Thoracic aorta (tissue), 2 donors: Measurements from ENCODE around the gene MAX. TPM values are rescaled to one million over a fixed set of nuclear protein-coding genes. Genes with fewer than 3 reads are reported as not detected.
"Not testable (repeated sequence)": the region's sequence is repeated elsewhere in the genome, so short reads cannot be mapped to it uniquely, and the experiment has no call there.

ENCODE experiments used
- ATAC-seq: fragments of 150-250 bp; one replicate; pipeline ENCODE4 v1.8.0; 2017; ENCODE audit warnings: low read depth; ENCODE audit not compliant: insufficient number of reproducible peaks, low FRiP score
- DNase-seq: peaks from one replicate; pipeline ENCODE4 v3.0.0-alpha.2; 2020; ENCODE audit warnings: low spot score
- H3K27ac ChIP-seq, 2 donors: fragments of 200-600 bp; sonication (generic); 1 replicate in 1 of 2; 2 replicates in 1 of 2; pipeline ENCODE4 v1.5.1; 2016; ENCODE audit warnings: mild to moderate bottlenecking in 2 of 2, moderate library complexity in 2 of 2
- H3K27me3 ChIP-seq: fragments of 200-600 bp; sonication (generic); replicated peaks from 2 replicates; pipeline ENCODE4 v1.6.0; 2016; ENCODE audit warnings: mild to moderate bottlenecking; ENCODE audit not compliant: insufficient read depth
- H3K36me3 ChIP-seq: fragments of 200-600 bp; sonication (generic); one replicate; pipeline ENCODE4 v1.5.1; 2016
- H3K4me1 ChIP-seq, 2 donors: fragments of 200-600 bp; sonication (generic); 1 replicate in 1 of 2; 2 replicates in 1 of 2; pipeline versions ENCODE4 v1.5.1 to v1.6.0; 2016; ENCODE audit warnings: low read depth in 2 of 2, mild to moderate bottlenecking in 1 of 2; ENCODE audit not compliant: control insufficient read depth in 1 of 2
- H3K4me3 ChIP-seq: fragments of 200-600 bp; sonication (generic); 2 replicates; pipeline ENCODE4 v1.5.1; 2016; ENCODE audit warnings: mild to moderate bottlenecking
- H3K9me3 ChIP-seq: fragments of 200-600 bp; sonication (generic); 2 replicates; pipeline ENCODE4 v1.5.1; 2016
- CTCF ChIP-seq: fragments of 200-600 bp; sonication (generic); IDR thresholded peaks from one replicate; pipeline ENCODE4 v1.5.1; 2019; ENCODE audit warnings: antibody characterized with exemption
- total RNA-seq, 2 donors: library from RNA; depleted of rRNA; stranded (reverse); fragments of >200 nt; gene quantifications; one replicate each; pipeline versions ENCODE4 v1.1.0 to v1.2.3, GENCODE V29; 2016

Gene MAX
- total RNA-seq, 2 donors from 2014 or later: 33.2 to 52.8 TPM

DNA sequence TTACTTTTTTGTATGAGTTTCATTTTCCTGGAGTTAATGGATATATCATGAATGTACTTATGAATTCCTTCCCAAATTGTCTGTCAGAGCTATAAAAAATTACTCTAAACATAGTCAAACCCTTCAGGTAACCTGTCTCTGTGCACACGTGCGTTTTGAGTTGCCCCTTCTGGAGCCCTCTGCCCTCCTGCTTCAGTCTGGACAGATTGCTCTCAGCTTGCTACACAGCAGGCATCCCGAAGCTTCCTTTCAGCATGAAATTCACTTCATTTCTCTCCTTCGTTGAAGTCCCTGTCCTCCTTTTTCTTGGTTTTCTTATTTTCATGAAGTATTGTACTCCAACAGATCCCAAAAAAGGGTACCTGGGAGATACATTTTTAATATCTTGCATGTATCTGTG is 68.3 kb downstream of the MAX start:
- no peaks in the 10 kb centered on the region for H3K27me3 ChIP-seq
- no peak overlapping the region for H3K27ac ChIP-seq
- no peaks in the 10 kb centered on the region for H3K9me3 ChIP-seq
- peaks cover 6% of the 10 kb centered on the region for H3K36me3 ChIP-seq
- ATAC-seq (no peak), DNase-seq (no peak)
- no peak overlapping the region for H3K4me3 ChIP-seq
- no peak for TF ChIP-seq CTCF
- H3K4me1 ChIP-seq: peaks cover 0 to 10% of the 10 kb centered on the region in 2 donors

DNA sequence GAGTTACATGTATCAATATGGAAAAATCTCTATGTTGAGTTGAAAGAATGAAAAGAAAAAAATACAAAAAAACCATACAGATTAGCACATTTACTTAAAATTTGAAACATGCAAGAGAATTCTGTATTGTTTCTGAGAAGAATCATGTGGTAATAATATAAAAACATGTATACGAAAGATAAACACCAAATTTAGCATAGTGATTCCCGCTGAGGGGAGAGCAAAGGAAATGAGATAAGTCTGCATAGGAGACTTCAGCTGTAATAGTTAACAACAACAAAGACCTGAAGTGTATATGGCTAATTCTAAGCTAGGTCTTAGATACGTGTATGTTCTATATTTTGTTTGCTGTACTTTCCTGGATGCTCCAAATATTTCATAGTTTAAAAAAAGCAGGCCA is 69.1 kb downstream of the MAX start:
- no peak for ATAC-seq
- Histone ChIP-seq H3K4me1 (peaks cover 0 to 10% of the 10 kb centered on the region in 2 donors), H3K27ac (no peak overlapping the region), H3K9me3 (no peaks in the 10 kb centered on the region), H3K4me3 (no peak overlapping the region), H3K36me3 (peaks cover 10% of the 10 kb centered on the region), H3K27me3 (no peaks in the 10 kb centered on the region)
- DNase-seq: no peak
- no peak for TF ChIP-seq CTCF

DNA sequence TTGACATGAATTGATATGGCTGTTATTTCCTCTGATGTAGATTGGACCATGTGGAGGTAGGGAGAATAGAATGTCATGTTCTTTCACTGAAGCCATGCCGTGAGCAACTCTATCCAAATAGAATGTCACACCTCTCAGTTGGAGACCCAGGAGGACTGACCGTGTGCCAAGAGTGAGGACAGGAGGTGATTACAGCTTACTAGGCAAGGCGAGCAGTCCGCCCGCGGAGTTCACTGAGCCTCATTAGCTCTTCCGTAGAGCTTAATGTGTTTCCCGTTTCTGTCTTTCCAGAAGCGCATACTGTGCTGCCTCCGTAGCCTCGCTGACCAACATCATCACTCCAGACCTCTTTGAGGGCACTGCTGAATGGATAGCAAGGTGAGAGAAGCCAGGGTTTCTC is 70.0 kb downstream of the MAX start:
- DNase-seq (no peak), ATAC-seq (no peak)
- TF ChIP-seq CTCF: no peak
- peaks cover 17% of the 10 kb centered on the region for H3K36me3 ChIP-seq
- H3K9me3 ChIP-seq: no peaks in the 10 kb centered on the region
- H3K27me3 ChIP-seq: no peaks in the 10 kb centered on the region
- H3K4me3 ChIP-seq: no peak overlapping the region
- H3K4me1 ChIP-seq: peaks cover 0 to 10% of the 10 kb centered on the region in 2 donors
- no peak overlapping the region for H3K27ac ChIP-seq

DNA sequence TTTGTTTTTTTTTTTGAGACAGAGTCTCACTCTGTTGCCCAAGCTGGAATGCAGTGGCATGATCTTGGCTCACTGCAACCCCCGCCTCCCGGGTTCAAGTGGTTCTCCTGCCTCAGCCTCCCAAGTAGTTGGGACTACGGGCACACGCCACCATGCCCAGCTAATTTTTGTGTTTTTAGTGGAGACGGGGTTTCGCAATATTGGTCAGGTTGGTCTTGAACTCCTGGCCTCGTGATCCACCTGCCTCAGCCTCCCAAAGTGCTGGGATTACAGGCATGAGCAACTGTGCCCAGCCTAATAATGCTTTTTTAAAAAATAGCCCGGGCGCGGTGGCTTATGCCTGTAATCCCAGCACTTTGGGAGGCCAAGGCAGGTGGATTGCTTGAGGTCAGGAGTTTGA is 71.0 kb downstream of the MAX start:
- not testable (repeated sequence) for H3K27me3 ChIP-seq, H3K27ac ChIP-seq, H3K9me3 ChIP-seq, ATAC-seq, H3K4me3 ChIP-seq, DNase-seq
- Histone ChIP-seq H3K36me3 (peaks cover 20% of the 10 kb centered on the region), H3K4me1 (peaks cover 0 to 10% of the 10 kb centered on the region in 2 donors)

- TF ChIP-seq CTCF: no peak
- DNase-seq (no peak), ATAC-seq (no peak)
- no peaks in the 10 kb centered on the region for H3K9me3 ChIP-seq
- H3K27ac ChIP-seq: no peak overlapping the region
- H3K4me1 ChIP-seq: no peaks in the 10 kb centered on the region
- H3K4me3 ChIP-seq: no peak overlapping the region
- H3K27me3 ChIP-seq: no peaks in the 10 kb centered on the region
- peaks cover 20% of the 10 kb centered on the region for H3K36me3 ChIP-seq
Observed at GRCh38 chr14:65028937-65029336, 73.4 kb downstream of the MAX start.

DNA sequence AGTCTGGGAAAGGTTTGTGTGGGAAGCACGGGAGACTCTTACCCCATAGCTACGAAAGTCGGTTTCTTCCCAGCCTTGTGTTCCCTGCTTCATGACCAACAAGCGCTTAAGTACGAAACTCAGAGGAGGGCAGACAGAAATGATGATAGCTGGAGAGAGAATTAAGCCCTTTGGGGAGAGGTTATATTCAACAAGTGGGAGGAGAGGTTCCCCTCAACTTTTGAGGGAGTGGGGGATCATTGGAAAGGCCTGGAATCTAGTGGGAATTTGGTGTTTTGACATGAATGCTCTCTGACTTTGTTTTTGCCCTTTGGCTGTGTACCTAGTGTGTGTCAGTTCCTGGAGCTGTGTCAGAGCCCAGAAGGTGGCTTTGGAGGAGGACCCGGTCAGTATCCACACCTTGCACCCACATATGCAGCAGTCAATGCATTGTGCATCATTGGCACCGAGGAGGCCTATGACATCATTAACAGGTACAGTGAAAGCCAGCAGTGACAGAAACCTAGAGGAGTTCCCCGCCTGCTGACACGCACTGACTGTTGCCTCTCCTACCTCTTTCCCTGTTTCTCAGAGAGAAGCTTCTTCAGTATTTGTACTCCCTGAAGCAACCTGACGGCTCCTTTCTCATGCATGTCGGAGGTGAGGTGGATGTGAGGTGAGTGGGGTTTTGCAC is 75.1 kb downstream of the MAX start:
- Histone ChIP-seq H3K9me3 (no peaks in the 10 kb centered on the region), H3K36me3 (peaks cover 18% of the 10 kb centered on the region), H3K27ac (no peak overlapping the region), H3K4me3 (no peak overlapping the region), H3K4me1 (no peaks in the 10 kb centered on the region), H3K27me3 (no peaks in the 10 kb centered on the region)
- ATAC-seq: no peak
- no peak for TF ChIP-seq CTCF
- no peak for DNase-seq
